ENCODE results near the gene LRRC45. TPM values are rescaled to one million over a fixed set of nuclear protein-coding genes. Genes with fewer than 3 reads are reported as not detected.

The LRRC45 gene
- total RNA-seq, 3 donors from 2014 or later: 18.9 to 20.0 (median 19.8) TPM

DNA sequence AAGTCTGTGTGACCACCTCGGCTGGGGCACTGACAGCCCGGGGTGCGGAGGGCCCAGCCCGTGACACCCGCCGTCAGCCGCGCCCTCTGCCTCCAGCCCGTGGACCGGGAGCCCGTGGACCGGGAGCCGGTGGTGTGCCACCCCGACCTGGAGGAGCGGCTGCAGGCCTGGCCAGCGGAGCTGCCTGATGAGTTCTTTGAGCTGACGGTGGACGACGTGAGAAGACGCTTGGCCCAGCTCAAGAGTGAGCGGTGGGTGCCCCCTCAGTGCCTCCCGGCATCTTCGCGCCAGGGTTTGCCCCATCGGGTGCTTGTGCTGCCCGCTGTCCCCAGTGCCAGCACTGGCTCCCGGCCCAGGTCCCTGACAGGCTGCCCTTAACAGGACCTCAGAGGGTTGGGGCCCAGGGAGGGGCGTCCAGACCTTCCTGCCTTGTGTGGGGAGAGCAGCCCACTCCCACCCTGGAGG is 14.1 kb upstream of the LRRC45 start:
- H3K4me3 ChIP-seq: no peak overlapping the region
- H3K4me1 ChIP-seq (ENCODE audit: low read depth): no peaks in the 10 kb centered on the region
- no peaks in the 10 kb centered on the region for H3K9me3 ChIP-seq
- intact Hi-C loops (cut with DNase I, micrococcal nuclease): no loop called here
- no peak for TF ChIP-seq CTCF (IDR thresholded peaks at IDR 0.05)
- H3K36me3 ChIP-seq (ENCODE audit: low read depth): no peaks in the 10 kb centered on the region
- DNase-seq (no peak), ATAC-seq (no peak)

DNA sequence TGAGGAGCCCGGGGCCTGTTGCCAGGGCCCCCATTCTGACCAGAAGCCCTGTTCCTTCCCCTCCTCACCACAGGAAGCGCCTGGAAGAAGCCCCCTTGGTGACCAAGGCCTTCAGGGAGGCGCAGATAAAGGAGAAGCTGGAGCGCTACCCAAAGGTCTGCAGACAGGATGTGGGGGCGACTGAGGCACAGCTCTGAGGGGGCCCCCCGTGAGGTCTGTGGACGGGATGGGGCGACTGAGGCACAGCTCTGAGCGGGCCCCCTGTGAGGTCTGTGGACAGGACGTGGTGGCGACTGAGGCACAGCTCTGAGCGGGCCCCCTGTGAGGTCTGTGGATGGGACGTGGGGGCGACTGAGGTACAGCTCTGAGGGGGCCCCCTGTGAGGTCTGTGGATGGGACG is 13.7 kb upstream of the LRRC45 start:
- H3K36me3 ChIP-seq (ENCODE audit: low read depth): no peaks in the 10 kb centered on the region
- H3K4me1 ChIP-seq (ENCODE audit: low read depth): no peaks in the 10 kb centered on the region
- TF ChIP-seq CTCF (IDR thresholded peaks at IDR 0.05): no peak
- no peaks in the 10 kb centered on the region for H3K9me3 ChIP-seq
- no peak overlapping the region for H3K4me3 ChIP-seq
- ATAC-seq: no peak
- no peak for DNase-seq
- intact Hi-C loops (cut with DNase I, micrococcal nuclease): no loop called here

DNA sequence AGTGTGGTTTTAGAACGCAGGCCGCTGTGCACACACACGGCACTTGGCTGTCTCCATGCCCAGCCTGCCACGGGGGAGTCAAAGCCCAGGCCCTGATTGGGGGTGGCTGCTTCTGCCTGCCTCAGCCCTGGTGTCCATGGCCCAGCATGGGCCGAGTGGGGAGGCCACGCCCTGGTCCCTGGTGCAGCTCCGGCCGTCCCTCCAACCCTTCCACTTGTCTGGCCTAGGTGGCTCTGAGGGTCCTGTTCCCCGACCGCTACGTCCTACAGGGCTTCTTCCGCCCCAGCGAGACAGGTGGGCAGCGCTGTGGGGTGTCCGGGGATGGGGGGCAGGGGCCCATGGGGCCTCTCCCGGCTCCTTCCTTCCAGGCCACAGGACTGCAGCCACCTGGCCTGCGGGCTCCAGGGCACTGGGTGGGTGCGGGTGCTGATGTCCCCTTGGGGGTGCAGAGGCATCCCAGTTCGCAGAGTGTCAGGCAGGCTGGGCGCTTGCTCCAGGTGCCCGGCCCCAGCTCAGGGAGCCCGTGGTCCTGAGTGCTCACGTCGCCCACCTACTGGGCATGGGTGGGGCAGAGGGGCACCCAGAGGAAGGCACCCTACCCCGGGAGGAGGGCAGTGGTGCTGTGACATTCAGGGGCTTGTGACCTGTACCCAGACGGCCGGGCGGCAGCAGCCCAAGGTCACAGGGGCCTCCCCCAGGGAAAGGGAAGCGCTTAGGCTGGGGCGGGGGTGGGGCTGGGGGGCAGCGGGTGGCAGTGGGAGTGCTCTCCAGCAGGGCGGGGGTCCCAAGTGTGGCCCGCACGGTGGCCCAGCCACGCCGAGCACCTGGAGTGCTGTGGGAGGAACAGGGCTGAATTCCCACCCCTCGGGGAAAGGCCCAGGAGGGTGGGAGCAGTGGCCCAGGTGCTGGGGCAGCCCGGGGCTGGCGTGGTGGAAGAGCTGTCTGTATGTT is 12.3 kb upstream of the LRRC45 start:
- TF ChIP-seq CTCF (IDR thresholded peaks at IDR 0.05): no peak
- Histone ChIP-seq H3K9me3 (no peaks in the 10 kb centered on the region), H3K4me3 (no peak overlapping the region), H3K4me1 (ENCODE audit: low read depth) (no peaks in the 10 kb centered on the region), H3K36me3 (ENCODE audit: low read depth) (no peaks in the 10 kb centered on the region)
- DNase-seq (no peak), ATAC-seq (no peak)
- intact Hi-C loops (cut with DNase I, micrococcal nuclease): no loop called here

DNA sequence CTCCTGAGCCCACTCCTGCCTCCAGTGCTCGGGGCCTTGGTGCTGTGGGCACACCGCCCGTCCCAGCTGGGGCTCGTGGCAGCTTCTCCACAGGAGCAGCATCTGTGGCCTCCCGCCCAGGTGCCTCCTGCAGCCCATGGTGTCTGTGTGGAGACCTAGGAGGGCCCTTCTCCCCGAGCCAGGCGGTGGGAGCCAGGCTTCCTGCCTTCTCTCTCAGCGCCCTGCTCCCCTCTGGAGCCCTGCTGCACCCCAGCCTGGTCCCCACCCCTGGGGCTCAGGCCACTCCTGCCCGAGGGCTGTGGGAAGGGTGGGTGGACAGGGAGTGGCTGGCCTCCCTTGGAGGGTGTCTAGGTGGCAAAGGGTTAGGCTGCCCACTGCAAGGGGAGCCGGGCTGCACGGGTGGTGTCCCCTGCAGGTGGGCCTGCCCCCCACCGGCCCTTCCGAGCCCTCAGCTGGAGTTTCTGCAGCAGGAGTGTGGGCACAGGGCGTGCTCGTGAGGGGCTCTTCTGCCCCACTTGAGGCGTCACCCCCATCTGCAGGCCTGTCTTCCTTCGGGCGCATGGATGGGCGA is 11.4 kb upstream of the LRRC45 start:
- no peak overlapping the region for H3K4me3 ChIP-seq
- ATAC-seq (no peak), DNase-seq (no peak)
- intact Hi-C loops (cut with DNase I, micrococcal nuclease): no loop called here
- no peaks in the 10 kb centered on the region for H3K36me3 ChIP-seq (ENCODE audit: low read depth)
- H3K4me1 ChIP-seq (ENCODE audit: low read depth): no peaks in the 10 kb centered on the region
- TF ChIP-seq CTCF (IDR thresholded peaks at IDR 0.05): no peak
- no peaks in the 10 kb centered on the region for H3K9me3 ChIP-seq

DNA sequence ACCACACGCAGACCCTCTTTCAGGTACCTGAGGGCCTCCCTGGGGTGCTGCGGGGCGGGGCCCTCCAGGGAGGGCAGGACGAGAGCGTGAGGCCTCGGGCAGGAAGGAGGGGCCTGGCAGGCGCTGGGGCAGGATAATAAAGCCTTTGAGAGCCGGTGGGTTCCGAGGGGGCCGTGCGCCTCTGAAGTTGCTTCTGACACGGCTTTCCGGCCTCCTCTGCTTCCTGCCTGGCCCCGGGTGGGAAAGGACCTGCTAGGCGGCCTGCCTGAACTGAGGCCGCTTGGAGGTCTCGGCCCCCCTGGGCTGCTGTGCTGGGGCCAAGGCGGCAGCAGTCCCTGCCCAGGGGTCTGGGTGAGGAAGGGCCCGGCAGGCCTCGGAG is 10.9 kb upstream of the LRRC45 start:
- TF ChIP-seq CTCF (IDR thresholded peaks at IDR 0.05): no peak
- ATAC-seq (no peak), DNase-seq (no peak)
- no peak overlapping the region for H3K4me3 ChIP-seq
- no peaks in the 10 kb centered on the region for H3K4me1 ChIP-seq (ENCODE audit: low read depth)
- H3K9me3 ChIP-seq: no peaks in the 10 kb centered on the region
- intact Hi-C loops (cut with DNase I, micrococcal nuclease): no loop called here
- H3K36me3 ChIP-seq (ENCODE audit: low read depth): no peaks in the 10 kb centered on the region
